GM23248 (cell line): ENCODE data around the gene AHI1.

Experiments used
- EZH2 ChIP-seq: fragments of 200-600 bp; sonication (generic); IDR thresholded peaks from 2 replicates; pipeline ENCODE4 v1.6.1; 2018; ENCODE audit warnings: antibody characterized with exemption, mild to moderate bottlenecking; ENCODE audit not compliant: insufficient read depth, poor library complexity, severe bottlenecking
- EZH2phosphoT487 ChIP-seq: fragments of 200-600 bp; sonication (generic); IDR thresholded peaks from 2 replicates; pipeline ENCODE4 v1.6.1; 2018; ENCODE audit warnings: antibody characterized with exemption, moderate library complexity, mild to moderate bottlenecking, low read depth; ENCODE audit not compliant: insufficient read depth

DNA sequence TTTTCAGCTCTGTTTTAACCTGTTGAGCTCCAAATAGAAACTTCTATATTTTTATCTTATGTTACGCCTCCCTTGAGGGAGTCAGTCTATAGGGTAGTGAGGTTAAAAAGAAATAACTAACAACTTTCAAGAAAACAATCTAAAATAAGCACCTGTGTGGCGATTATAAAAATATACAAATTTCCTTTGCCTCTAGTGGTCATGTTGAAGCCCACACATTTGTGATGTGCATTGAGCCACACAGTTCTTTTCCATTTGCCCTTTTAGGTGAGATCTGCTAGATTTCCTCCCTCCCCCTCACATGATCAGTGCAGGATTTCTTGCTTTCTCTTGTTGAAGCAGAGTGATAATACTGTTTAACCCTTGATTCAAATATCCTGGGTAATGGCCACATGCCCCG lies 232.3 kb downstream of the AHI1 start:
- no peak for TF ChIP-seq EZH2
- no peak for TF ChIP-seq EZH2phosphoT487
